H9 (cell line): ENCODE results near the gene MLPH. TPM values are rescaled to one million over a fixed set of nuclear protein-coding genes. Genes with fewer than 3 reads are reported as not detected.

ENCODE experiments used
- DNase-seq: peaks from one replicate; pipeline ENCODE4 v3.0.0-alpha.2; 2017
- H2AFZ ChIP-seq: one replicate; pipeline ENCODE4 v1.6.1; 2013; ENCODE audit warnings: mild to moderate bottlenecking, low read length, control low read depth, moderate library complexity
- H2AK5ac ChIP-seq: 2 replicates; pipeline ENCODE4 v1.6.1; 2013; ENCODE audit warnings: low read length, control low read depth, mixed read lengths; ENCODE audit not compliant: insufficient read length
- H2BK120ac ChIP-seq: one replicate; pipeline ENCODE4 v1.6.1; 2013; ENCODE audit warnings: low read depth, mild to moderate bottlenecking, low read length, control low read depth, inconsistent platforms; ENCODE audit not compliant: poor library complexity, severe bottlenecking
- H2BK12ac ChIP-seq: 2 replicates; pipeline ENCODE4 v1.6.1; 2013; ENCODE audit warnings: low read length, control low read depth, mixed read lengths, low read depth; ENCODE audit not compliant: insufficient read length
- H2BK15ac ChIP-seq: 2 replicates; pipeline ENCODE4 v1.6.1; 2013; ENCODE audit warnings: low read depth, low read length, control low read depth
- H2BK20ac ChIP-seq: one replicate; pipeline ENCODE4 v1.6.1; 2013; ENCODE audit warnings: low read depth, mild to moderate bottlenecking, low read length, control low read depth, inconsistent platforms; ENCODE audit not compliant: poor library complexity, severe bottlenecking
- H2BK5ac ChIP-seq: 2 replicates; pipeline ENCODE4 v1.6.1; 2013; ENCODE audit warnings: low read length, control low read depth, mixed read lengths; ENCODE audit not compliant: insufficient read length
- H3K14ac ChIP-seq: 2 replicates; pipeline ENCODE4 v1.6.1; 2013; ENCODE audit warnings: low read length, control low read depth; ENCODE audit not compliant: insufficient read depth
- H3K18ac ChIP-seq: 2 replicates; pipeline ENCODE4 v1.6.1; 2013; ENCODE audit warnings: low read depth, mild to moderate bottlenecking, mixed read lengths, low read length, control low read depth; ENCODE audit not compliant: insufficient read length
- H3K23ac ChIP-seq: 2 replicates; pipeline ENCODE4 v1.6.1; 2013; ENCODE audit warnings: low read length, control low read depth, mixed read lengths, low read depth; ENCODE audit not compliant: insufficient read length
- H3K23me2 ChIP-seq: 2 replicates; pipeline ENCODE4 v1.6.1; 2013; ENCODE audit warnings: low read depth, mild to moderate bottlenecking, mixed read lengths, low read length, control low read depth; ENCODE audit not compliant: insufficient read length, poor library complexity, severe bottlenecking
- H3K27ac ChIP-seq: 2 replicates; pipeline ENCODE4 v1.5.1; 2013; ENCODE audit warnings: low read length, control low read depth, mixed read lengths, low read depth; ENCODE audit not compliant: insufficient read length
- H3K27me3 ChIP-seq: 2 replicates; pipeline ENCODE4 v1.6.1; 2013; ENCODE audit warnings: low read length, control low read depth, inconsistent platforms; ENCODE audit not compliant: insufficient read depth
- H3K4ac ChIP-seq: 2 replicates; pipeline ENCODE4 v1.6.1; 2013; ENCODE audit warnings: low read depth, mild to moderate bottlenecking, control low read depth, inconsistent platforms, low read length, moderate library complexity
- H3K4me1 ChIP-seq: 2 replicates; pipeline ENCODE4 v1.6.1; 2013; ENCODE audit warnings: low read length, control low read depth, inconsistent platforms; ENCODE audit not compliant: insufficient read depth
- H3K4me2 ChIP-seq: 2 replicates; pipeline ENCODE4 v1.6.1; 2013; ENCODE audit warnings: low read length, control low read depth, mixed read lengths; ENCODE audit not compliant: insufficient read length, insufficient read depth
- H3K56ac ChIP-seq: 2 replicates; pipeline ENCODE4 v1.6.1; 2013; ENCODE audit warnings: low read depth, mild to moderate bottlenecking, mixed read lengths, low read length, control low read depth; ENCODE audit not compliant: insufficient read length
- H3K79me1 ChIP-seq: 2 replicates; pipeline ENCODE4 v1.6.1; 2013; ENCODE audit warnings: low read depth, mild to moderate bottlenecking, moderate library complexity, low read length, control low read depth, inconsistent platforms; ENCODE audit not compliant: insufficient read depth, poor library complexity, severe bottlenecking
- H3K79me2 ChIP-seq: 2 replicates; pipeline ENCODE4 v1.6.1; 2013; ENCODE audit warnings: low read length, control low read depth, inconsistent platforms; ENCODE audit not compliant: insufficient read depth
- H3K9ac ChIP-seq: 2 replicates; pipeline ENCODE4 v1.6.1; 2013; ENCODE audit warnings: low read length, control low read depth, mixed read lengths; ENCODE audit not compliant: insufficient read length; ENCODE audit errors: extremely low read depth
- H3K9me3 ChIP-seq: one replicate; pipeline ENCODE4 v1.6.1; 2013; ENCODE audit warnings: low read depth, low read length, inconsistent platforms; ENCODE audit not compliant: control insufficient read depth
- H3T11ph ChIP-seq: one replicate; pipeline ENCODE4 v1.6.1; 2013; ENCODE audit warnings: mild to moderate bottlenecking, low read length, control low read depth, inconsistent platforms
- H4K20me1 ChIP-seq: one replicate; pipeline ENCODE4 v1.6.1; 2013; ENCODE audit not compliant: control insufficient read depth, insufficient read length, insufficient read depth
- H4K5ac ChIP-seq: 2 replicates; pipeline ENCODE4 v1.6.1; 2013; ENCODE audit warnings: low read depth, mild to moderate bottlenecking, mixed read lengths, low read length, control low read depth; ENCODE audit not compliant: insufficient read length
- H4K8ac ChIP-seq: replicated peaks from 2 replicates; pipeline ENCODE4 v1.6.1; 2013; ENCODE audit warnings: low read length, control low read depth, mixed read lengths, low read depth; ENCODE audit not compliant: insufficient read length
- H4K91ac ChIP-seq: 2 replicates; pipeline ENCODE4 v1.6.1; 2013; ENCODE audit warnings: low read depth, mild to moderate bottlenecking, moderate library complexity, mixed read lengths, low read length, control low read depth; ENCODE audit not compliant: insufficient read length
- H3K27ac Mint-ChIP-seq, 3 experiments: 2 replicates in 2 of 3; 3 replicates in 1 of 3; pipeline ENCODE4 v1.8.0; 2020 to 2021; ENCODE audit warnings: mixed read lengths in 3 of 3, mild to moderate bottlenecking in 1 of 3, moderate library complexity in 1 of 3
- H3K27me3 Mint-ChIP-seq: 2 replicates; pipeline ENCODE4 v1.8.0; 2021; ENCODE audit warnings: low read depth, mild to moderate bottlenecking, moderate library complexity, mixed read lengths
- H3K36me3 Mint-ChIP-seq, 3 experiments: 2 replicates in 2 of 3; 3 replicates in 1 of 3; pipeline ENCODE4 v1.8.0; 2020 to 2021; ENCODE audit warnings: low read depth in 3 of 3, mixed read lengths in 3 of 3; ENCODE audit not compliant: insufficient read depth in 1 of 3
- H3K4me1 Mint-ChIP-seq, 2 experiments: 2 replicates each; pipeline ENCODE4 v1.8.0; 2020; ENCODE audit warnings: mixed read lengths in 2 of 2
- H3K4me3 Mint-ChIP-seq, 2 experiments: 2 replicates in 1 of 2; 3 replicates in 1 of 2; pipeline ENCODE4 v1.8.0; 2020 to 2021; ENCODE audit warnings: mild to moderate bottlenecking in 2 of 2, mixed read lengths in 2 of 2, moderate library complexity in 1 of 2
- H3K9me3 Mint-ChIP-seq, 2 experiments: 2 replicates in 1 of 2; 3 replicates in 1 of 2; pipeline ENCODE4 v1.8.0; 2020; ENCODE audit warnings: mild to moderate bottlenecking in 2 of 2, mixed read lengths in 2 of 2, moderate library complexity in 1 of 2
- CTCF ChIP-seq: fragments of 200-600 bp; sonication (generic); conservative IDR thresholded peaks from 3 replicates; pipeline ENCODE4 v1.8.0; 2021; ENCODE audit warnings: antibody characterized with exemption, mild to moderate bottlenecking
- WGBS: extraction: QIAGEN DNeasy Blood & Tissue Kit; methylation state at CpG from one replicate; pipeline ENCODE4 v1.1.7; 2013; ENCODE audit warnings: missing lambda C conversion rate, low lambda C conversion rate, mixed read lengths; ENCODE audit not compliant: insufficient read length; ENCODE audit errors: extremely low coverage; 5-methylcytosine and 5-hydroxymethylcytosine counted together
- total RNA-seq: library from RNA; stranded (reverse); gene quantifications from 2 replicates; pipeline ENCODE4 v1.2.1, GENCODE V29; 2021

The MLPH gene
- total RNA-seq, 1 experiment from 2014 or later = 3.4 TPM

DNA sequence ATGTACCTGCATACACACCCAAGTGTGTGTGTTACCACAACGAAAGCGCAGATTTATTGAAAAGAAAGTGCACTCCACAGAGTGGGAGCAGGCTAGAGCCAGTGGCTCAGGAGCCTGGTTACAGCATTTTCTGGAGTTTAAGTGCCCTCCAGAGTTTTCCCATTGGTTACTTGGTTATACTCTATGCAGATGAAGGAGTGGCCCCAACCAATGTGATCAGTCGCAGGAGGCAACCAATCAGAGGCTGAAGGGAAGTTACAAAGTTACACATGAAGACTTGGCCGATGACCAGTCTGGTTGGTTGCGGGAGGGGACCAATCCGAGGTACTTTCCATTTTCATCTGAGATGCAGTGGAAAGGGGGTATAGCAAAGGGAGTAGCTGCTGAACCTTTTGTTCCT is 65.9 kb downstream of the MLPH start:
- Histone ChIP-seq H3K9ac (no peak overlapping the region), H4K8ac (no peak overlapping the region), H3K27ac (no peak overlapping the region), H2BK20ac (no peak overlapping the region), H3K4me2 (no peak overlapping the region), H3K23me2 (no peaks in the 10 kb centered on the region), H4K20me1 (no peaks in the 10 kb centered on the region), H3K4ac (no peak overlapping the region), H3K18ac (no peak overlapping the region), H2BK5ac (no peak overlapping the region), H4K91ac (no peak overlapping the region), H2BK12ac (no peak overlapping the region), H3K23ac (no peak overlapping the region), H3K79me1 (no peaks in the 10 kb centered on the region), H3K79me2 (no peaks in the 10 kb centered on the region), H2BK15ac (no peak overlapping the region), H2BK120ac (no peak overlapping the region), H3K9me3 (peaks cover 4% of the 10 kb centered on the region), H3K27me3 (no peaks in the 10 kb centered on the region), H3T11ph (no peak overlapping the region), H2AK5ac (no peak overlapping the region), H4K5ac (no peak overlapping the region), H3K14ac (no peak overlapping the region), H3K56ac (no peak overlapping the region), H3K4me1 (no peaks in the 10 kb centered on the region), H2AFZ (no peak overlapping the region)
- no CpG with 5 or more reads among the region's 6 CpGs for WGBS
- DNase-seq = no peak
- Mint-ChIP-seq H3K4me1 (peaks cover under 1% of the 10 kb centered on the region in 2 experiments; a peak in 2 of 4 replicates), H3K4me3 (no peak overlapping the region), H3K27me3 (peaks cover 5% of the 10 kb centered on the region), H3K36me3 (peaks cover 6 to 20% (median 8%) of the 10 kb centered on the region in 3 experiments; a peak in 4 of 7 replicates), H3K27ac (no peak overlapping the region), H3K9me3 (peaks cover 10 to 25% of the 10 kb centered on the region in 2 experiments; a peak in 4 of 5 replicates)
- no peak for TF ChIP-seq CTCF
